GM19351 (cell line): ENCODE measurements around the gene CPD.

ENCODE experiments used
- ATAC-seq: cut with Tn5 transposase; IDR thresholded peaks from one replicate; pipeline ENCODE4 v1.9.1; 2021; ENCODE audit warnings: mild to moderate bottlenecking, moderate library complexity; ENCODE audit not compliant: unreplicated experiment

The CPD gene

GRCh38 chr17:30493780-30494179, 115.1 kb downstream of the CPD start:
- ATAC-seq, result no peak

- ATAC-seq, result no peak
These were observed 116.9 kb downstream of the CPD start for GRCh38 chr17:30495586-30495985.

GRCh38 chr17:30503558-30503957, 124.8 kb downstream of the CPD start:
- no peak for ATAC-seq

- ATAC-seq, result no peak
These were observed 127.2 kb downstream of the CPD start for GRCh38 chr17:30505868-30506417.

- ATAC-seq, result no peak
These were observed 127.8 kb downstream of the CPD start for GRCh38 chr17:30506481-30506880.

GRCh38 chr17:30513346-30513745, 134.6 kb downstream of the CPD start:
- no peak for ATAC-seq

- no peak for ATAC-seq
These were observed 136.3 kb downstream of the CPD start for GRCh38 chr17:30514895-30515596.

GRCh38 chr17:30517786-30518185, 139.1 kb downstream of the CPD start:
- no peak for ATAC-seq

GRCh38 chr17:30519166-30519565, 140.4 kb downstream of the CPD start:
- ATAC-seq, result no peak
